ENCODE results near the gene EXOC3.

The EXOC3 gene

DNA sequence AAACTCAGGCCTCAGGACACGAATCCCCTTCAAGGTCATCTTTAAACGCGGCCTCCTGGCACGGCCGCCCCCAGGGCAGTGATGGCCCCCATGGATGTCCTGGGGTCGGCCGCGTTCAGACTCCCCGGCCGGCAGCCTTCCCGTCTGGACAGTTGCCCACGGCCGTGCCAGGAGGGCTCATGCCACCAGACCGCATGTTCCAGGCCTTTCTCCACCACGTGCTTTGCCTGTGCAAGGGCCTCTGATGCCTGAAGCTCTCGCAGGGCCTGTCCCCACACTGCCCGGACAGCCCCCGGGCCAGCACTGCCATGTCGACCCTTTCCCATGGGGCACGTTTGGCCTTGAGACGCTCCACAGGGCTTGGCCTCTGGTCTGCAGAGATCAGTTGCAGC, 46.7 kb downstream of the EXOC3 start:
- DNase-seq = no peak

DNA sequence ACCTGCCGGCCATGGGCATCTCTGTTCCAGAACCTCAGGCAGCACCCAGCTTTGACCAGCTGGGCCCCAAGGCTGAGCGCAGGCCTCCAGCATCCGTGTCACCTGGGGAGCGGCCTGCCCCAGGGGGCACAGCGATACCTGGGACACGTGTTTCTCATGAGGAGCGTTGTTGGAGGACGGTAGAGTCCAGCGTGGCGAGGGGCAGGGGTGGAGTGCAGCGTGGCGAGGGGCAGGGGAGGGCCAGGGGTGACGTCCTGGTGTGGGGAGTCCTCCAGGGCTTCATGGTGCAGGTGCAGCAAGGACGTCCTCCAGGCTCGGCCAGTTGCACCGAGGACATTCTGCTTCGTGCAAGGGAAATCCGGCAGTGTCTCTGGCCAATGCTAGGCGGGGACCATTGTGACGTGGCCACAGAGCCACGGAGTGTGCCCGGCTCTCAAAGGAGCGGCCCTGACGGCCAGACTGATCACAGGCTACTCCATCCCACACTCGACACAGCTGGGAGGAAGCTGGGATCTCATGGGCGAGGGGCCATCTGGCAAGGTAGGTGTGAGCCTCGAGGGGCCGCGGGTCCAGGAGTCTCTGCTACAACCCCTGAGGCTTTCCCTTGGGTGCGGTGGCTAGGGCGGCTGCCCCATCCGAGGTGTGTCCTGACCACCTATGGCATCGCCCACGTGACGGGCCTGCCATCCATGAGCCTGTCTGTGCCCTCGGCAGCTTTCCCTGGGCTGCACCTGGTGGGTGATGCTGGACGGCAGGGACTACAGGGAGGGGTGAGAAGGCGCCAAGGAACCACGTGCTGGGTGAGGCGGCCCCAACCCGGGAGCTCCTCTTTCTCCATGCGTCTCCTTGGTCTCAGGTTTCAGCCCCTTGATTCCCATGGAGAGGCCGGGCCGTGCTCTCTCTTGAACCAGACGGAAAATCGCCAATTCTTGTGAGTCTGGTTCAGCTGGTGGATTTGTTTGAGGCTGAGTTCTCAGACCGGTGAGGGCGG, 47.4 kb downstream of the EXOC3 start:
- no peak for DNase-seq

DNA sequence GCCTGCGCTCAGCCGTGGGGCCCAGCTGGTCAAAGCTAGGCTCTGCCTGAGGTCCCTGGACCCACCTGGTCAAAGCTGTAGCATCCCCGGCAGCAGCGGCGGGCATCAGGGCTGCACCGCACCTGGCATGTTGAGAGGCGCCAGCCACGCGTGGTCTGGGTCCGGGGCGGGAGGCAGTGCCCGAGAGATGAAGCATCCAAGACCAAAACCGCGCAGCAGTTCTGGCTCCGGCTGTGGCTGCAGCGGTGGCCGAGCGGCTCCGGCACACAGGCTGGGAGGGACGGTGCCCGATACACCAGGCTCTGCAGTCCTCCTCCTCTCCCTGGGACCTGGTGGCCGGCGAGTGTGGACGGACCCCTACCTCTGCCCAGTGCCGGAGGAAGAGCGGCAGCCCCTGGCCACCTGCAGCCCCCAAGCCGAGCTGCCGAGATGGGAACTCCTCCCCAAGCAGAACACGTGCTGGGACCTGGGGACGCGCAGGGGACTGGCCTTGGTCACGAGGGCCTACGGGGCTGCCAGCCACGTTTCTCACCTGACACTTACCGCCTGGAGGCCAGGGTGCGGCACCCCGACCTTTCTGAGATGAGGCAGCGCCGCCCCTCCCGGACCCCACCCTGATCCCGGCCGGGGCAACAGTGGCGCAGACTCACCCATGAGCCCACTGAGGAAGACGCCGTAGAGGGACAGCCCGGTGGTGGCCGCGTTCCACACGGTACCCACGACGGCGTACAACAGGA, 48.3 kb downstream of the EXOC3 start:
- no peak for DNase-seq

DNA sequence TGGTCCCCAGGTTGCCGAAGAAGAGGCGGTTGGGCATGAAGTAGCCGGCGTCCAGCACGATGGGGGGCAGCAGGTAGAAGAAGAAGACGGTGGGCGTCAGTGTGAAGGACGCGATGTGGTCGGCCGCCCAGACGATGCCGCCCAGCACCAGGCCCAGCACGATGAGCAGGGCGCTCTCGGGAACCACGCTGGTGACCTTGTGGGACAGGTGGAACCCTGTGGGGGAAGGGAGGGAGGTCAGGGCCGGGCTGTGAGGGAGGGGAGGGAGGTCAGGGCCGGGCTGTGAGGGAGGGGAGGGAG, 48.8 kb downstream of the EXOC3 start:
- DNase-seq = no peak

DNA sequence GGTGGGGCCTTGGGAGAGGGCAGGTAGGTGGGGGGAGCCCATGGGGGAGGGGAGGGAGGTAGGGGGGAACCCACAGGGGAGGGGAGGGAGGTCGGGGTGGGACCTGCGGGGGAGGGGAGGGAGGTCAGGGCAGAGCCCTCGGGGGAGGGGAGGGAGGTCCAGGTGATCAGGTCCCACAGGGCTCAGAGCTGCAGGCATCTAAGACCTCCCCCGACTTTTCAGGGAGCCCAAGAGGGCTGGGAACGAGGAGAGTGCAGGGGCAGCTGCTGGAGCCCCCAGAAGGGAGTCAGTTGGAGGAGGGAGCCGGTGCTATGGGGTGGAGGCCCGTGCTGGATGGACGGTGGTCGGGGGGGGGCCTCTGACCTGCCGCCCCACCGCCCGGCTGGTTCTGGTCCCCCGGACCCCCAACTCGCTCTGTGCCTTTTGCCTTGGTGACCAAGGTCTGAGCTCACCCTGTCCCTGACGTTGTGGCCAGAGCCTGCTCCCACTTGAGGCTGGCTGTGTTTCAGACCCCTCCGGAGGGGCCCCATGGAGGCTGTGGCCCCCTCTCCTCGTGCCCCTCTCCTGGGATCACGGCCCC, 49.4 kb downstream of the EXOC3 start:
- no peak for DNase-seq

DNA sequence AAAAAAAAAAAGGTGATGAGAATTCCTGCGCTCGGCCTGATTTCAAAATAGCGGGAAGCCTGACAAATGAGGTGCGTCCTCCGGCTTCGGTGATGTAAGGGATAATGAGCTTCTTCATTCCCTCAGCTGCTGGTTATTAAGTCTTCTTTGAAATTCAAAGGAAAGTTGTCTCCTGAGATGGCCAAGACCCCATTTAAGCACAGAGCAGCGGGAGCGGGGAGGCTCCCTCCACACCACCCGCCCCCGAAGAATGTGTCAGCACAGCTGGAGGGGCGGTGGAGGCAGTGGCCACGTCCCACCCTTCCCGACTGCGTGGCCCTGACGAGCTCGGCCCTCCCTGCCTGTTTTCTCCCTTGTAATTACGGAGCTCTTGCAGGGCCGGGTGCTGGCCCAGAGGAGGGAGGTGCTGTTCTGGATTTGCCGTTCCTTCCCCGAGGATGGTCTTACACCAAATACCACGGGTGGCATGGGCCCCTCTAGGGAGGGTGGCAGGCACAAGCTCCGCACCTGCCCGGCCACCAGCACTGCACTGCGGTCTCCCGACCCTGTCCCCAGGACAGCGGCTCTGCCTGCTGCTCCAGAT, 50.2 kb downstream of the EXOC3 start:
- DNase-seq = no peak

DNA sequence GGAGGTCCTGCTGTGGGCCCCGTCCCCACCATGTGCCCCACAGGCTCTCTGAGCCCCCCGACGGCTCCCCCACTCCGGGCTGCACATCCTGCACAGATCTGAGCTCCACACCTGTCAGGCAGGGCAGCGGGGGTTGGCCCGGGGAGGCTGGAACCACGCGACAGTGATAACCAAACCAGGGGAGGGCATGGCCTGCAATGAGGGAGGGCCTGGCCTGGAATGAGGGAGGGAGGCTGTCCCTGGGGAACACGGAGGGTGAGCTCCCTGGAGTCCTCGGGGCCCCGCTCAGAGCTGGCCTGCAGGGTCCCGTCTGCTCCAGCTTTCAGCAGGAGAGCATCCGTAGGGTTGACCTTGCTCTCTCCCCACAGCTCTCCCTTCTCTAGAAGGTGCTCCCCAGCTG, 50.8 kb downstream of the EXOC3 start:
- no peak for DNase-seq

DNA sequence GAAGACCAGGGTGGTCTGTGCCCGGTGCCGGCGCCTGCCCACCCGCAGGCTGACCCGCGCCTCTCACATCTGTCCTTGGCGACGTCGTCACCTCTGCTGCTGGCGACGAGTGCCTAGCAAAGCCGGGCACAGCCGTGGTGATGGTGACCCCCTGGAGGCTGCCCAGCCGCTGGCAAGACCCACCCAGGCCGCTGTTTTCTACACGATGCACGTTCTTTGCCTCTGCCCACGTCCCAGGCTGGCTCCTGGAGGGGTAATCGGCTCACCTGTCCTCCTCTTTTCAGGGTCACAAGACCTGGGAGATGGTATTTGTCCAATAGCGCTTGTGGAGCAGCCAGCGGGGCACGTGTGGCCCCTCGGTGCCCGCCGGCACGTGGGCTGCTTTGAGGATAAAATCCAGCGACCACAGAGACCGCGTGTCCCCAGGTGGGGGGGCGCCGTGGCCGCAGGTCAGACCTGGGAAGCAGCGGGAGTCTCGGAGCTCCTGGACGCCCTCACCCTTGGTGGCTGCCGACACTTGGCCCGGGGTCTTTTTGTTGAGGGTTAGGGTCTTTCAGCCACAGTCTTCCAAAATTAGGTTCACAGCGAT, 51.8 kb downstream of the EXOC3 start:
- no peak for DNase-seq

DNA sequence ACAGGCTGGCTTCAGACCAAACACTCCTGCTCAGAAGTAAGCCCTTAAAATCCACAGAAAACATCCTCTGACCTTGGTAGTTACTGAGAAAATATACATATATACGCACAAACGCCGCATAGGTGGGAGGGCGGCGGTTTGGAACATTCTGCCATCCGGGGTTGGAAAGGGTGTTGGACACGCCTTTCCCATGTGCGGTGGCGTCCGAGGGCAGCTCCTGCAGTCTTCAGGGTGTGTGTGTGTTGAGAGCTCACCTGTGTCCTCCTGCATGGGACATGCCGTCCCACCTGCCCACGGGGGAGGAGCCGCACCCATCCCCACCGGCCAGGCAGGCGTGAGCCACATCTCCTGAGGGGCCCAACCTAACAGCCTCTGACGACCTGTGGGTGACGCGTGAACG, 53.1 kb downstream of the EXOC3 start:
- no peak for DNase-seq

DNA sequence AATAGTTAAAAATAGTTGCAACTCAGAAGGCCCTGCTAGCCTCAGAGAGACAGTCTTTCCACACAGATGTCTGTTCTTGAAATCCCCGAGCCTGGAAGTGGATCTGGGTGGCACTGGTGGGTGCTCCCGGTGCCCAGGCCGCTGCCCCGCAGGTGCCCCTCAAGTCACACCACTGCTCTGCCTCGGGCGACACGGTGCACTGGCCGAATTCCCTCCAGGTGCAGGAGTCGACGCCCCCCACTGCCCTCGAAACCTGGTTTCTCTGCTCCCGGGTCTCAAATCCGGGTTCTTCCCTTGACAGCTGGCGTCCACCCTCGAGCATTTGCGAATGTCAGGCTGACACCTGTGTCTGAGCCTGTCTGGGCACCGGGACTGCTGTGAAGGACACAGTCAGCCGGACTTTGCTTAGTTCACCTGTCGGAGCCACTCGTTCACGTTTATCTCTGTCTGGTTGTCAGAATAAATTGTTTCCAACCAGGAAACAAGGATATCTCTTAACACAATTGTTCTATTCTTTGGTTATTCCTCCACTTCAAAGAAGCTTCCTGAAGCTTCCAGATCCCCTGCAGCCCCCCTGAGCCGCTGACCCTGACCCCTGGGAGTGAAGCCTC, 54.2 kb downstream of the EXOC3 start:
- DNase-seq = no peak

DNA sequence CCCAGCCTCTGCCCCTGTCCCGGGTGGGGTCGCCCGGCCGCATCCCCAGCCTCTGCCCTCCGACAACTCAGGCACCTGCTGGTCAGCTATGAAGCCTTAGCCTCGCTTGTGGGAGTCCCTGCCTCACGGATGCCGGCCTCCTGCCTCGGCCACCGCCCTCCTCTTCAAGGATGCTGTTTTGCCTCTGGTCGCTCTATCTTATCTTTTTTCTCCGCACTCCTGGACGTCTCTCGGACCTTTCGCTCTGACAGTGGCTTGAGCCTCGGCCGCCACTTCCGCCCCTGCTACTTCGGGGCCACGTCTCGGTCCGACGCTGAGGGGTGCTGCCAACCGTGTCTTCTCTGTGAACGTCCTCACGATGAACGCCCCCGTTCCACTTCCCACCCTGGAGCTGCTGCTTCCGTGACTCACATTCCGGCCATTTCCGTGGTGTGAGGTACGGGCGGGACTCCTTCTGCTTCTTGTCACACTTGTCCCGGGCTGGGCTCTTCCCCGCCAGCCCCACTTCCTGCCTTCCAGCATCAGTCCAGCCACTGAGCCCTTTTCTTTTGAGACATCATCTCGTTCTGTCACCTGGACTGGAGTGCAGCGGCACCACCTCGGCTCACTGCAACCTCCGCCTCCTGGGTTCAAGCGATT, 55.0 kb downstream of the EXOC3 start:
- no peak for DNase-seq

DNA sequence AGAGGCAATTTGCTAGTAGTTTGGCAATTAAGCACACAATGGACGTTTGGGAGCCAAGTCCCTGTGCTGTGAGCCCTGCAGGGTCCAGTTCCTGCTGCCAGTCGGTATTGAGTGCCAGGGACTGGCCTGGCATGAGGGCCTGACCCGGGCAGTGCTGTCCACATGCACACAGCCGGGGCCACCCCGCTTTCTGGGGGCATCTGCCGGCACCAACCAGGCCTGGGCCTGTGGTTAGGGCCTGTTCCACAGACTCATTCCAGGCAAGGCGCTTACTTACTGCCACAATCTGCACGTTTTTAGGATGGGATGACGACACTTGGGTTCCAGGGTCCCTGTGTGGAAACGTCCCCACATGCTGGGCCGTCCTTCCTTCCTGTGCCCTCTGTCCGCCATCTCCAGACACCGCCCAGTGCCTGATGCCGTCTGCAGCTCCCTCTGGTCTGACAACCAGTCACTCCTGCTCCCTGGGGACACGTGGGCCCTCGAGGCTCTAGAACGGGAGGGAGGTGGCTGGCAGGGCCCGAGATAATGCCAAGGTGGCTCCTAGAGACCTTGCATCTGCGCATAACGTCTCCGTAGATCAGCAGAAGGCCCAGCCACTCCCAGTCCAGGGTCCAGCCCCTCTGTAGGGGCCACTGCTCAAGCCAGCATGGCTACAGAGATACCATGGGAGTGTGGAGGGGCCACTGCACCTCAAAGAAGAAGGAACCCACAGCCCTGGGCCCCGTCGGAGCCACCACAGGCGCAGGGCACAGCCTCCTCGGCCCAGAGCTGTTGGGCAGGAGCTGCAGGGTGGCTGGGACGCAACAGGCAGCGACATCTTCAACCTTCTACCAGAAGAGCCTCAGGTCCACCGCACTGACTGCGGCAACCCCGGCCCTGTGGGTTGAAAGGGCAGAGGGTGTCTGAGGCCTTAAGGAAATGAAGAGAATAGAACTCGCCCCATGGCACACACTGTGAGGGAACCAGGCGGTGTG, 56.5 kb downstream of the EXOC3 start:
- DNase-seq = no peak

DNA sequence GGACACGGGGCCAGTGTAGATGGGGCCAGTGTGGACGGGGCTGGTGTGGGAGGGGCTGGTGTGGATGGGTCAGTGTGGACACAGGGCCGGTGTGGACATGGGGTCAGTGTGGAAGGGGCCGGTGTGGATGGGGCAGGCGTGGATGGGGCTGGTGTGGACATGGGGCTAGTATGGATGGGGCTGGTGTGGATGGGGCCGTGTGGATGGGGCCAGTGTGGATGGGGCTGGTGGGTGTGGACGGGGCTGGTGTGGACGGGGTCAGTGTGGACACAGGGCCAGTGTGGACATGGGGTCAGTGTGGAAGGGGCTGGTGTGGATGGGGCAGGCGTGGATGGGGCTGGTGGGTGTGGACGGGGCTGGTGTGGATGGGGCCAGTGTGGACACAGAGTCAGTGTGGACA, 57.5 kb downstream of the EXOC3 start:
- no peak for DNase-seq

DNA sequence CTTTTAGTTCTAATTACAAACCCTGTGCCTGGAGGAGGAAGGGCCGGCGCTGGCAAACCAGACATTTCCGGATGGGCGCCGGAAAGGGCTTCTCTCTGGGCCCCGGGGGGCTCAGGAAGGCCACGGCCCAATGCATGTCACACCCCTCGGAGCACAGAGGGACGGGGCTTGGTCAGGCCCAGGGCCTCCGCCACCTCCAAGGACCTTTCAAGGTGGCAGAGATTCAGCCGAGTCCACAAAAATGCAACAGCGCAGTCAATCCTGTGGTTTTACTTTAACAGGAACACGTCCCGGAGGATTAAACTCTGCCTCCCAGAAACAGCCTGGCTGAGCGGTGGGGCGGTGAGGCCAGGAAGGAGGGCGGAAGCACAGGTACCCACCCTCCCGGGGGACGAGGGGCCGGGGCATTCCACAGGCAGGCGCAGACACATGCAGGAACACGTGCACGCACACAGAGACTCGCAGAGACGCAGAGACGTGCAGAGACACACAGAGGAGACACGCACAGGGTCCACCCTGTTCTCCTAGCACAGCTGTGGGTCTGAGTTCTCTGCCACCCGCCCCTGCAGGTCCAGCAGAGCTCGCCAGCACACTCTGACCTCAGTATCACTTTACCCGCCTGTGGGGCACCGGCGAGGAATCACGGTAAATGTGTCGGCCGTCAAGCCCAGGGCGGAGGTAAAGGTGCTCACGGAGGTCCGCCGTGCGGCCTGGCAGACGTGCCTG, 58.3 kb downstream of the EXOC3 start:
- no peak for DNase-seq

DNA sequence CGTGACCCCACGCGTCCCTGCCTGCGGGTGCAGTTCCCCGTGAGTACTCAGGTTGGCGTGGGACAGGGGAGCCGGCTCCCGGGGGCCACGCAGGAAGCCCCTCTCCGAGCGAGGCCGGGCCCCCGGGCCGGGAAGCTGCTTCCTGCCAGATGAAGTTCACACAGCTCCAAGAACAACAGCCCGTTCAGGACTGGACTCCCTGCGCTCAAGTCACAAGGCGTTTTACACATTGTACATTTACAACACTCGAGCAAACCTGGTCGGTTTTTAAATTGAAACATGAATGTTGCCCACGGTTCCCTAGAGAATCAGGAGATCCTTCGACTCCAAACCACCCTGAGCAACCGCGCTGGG, 58.8 kb downstream of the EXOC3 start:
- no peak for DNase-seq

DNA sequence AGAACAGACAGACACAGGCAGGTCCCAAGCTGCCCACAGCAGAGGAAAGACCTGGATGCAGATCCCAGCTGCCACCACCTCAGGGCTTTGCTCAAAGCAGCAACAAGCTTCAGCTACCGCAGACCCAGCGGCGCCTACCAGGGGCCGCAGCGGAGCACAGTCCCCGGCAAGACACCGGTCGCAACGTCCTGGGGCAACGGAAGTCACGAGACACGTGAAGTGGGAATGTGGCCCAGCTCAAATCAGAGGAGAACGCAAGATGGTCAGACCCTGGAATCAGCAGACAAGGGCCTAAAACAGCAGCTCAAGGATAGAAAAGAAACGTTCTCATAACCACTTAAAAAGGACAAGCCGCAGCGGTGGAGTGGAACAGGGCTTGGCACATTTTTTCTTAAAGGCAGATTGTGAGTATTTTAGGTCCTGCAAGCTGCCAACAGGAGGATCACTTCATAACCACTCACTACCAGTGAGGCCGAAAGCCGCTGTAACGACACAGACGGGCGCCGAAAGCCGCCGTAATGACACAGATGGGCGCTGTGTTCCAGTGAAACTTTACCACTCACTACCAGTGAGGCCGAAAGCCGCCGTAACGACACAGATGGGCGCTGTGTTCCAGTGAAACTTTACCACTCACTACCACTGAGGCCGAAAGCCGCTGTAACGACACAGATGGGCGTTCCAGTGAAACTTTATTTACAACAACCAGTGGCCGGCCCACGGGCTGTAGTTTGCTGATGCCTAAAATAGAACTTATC, 59.5 kb downstream of the EXOC3 start:
- DNase-seq = no peak

DNA sequence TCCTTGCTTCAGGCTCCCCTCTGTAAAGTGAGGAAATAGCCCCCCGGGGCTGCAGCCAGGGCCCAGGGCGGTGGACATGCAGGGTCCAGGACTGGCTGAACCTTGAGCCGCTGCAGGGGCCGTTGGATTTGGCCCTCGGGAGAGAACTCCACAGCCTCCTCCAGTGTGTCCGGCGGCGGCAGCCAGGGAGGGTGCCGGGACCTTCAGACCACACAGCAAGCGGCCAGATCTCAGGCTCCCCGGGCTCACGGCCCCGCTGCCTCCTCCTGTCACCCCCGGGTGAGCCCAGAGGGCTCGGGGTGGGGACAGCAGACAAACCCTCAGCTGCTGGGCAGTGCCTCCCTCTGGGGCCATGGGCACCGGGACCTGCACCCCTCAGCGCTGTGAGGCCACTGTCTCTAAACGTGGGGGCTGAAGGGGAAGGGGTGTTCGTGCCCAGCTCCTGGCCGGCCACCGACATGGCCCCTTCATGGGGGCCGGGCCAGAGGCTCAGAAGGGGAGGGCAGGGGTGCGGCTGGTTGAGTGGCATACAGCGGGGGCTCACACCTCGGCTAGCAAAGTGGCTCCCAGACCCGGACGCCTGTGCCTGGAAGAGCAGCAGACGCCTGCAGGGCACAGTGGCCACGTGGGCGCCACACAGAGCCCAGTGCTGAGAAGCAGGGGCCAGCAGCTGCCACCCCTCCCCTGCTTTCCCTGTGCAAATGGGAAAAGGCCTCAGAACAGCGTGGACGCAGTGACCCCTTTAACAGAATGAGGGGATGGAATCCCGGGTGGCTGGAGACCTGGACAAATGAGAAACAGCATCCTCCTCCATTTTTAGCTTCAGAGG, 61.6 kb downstream of the EXOC3 start:
- DNase-seq = no peak

DNA sequence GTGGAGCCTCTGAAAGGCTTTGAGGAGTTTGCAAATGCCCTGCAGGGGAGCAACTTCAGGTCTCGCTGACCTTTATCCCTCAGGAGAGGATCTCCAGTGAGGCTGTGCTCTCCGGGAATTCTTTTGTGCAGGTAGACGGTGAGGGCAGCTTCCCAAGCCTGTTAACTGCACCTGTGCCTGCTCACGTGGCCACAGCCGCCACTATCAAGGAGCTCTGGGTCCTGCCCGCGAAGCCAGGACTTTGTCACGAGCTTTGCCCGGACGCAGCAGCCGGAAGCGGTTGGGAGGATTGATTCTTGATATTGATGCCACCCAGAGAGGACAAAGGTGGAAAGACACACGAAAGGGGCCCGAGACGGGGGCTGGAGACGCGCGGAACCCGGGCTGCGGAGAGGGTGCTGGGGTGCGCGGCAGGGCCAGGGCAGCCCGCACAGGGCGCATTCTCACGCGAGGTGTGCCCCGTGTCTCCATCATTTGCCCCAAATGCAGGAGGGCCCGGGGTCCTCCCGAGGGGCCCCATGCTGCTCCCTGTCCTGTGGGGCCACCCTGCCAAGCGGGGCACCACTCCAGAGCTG, 63.1 kb downstream of the EXOC3 start:
- no peak for DNase-seq

All from activated CD4-positive, alpha-beta T cell treated with anti-CD3 and anti-CD28 coated beads, Interleukin-2, amount 50 U/mL, for 1 hour (primary cell).